ENCODE results near the gene CACNA1D. TPM values are rescaled to one million over a fixed set of nuclear protein-coding genes. Genes with fewer than 3 reads are reported as not detected.

The CACNA1D gene
- polyA plus RNA-seq, 3 donors = 0.18 to 2.1 (median 1.5) TPM

DNA sequence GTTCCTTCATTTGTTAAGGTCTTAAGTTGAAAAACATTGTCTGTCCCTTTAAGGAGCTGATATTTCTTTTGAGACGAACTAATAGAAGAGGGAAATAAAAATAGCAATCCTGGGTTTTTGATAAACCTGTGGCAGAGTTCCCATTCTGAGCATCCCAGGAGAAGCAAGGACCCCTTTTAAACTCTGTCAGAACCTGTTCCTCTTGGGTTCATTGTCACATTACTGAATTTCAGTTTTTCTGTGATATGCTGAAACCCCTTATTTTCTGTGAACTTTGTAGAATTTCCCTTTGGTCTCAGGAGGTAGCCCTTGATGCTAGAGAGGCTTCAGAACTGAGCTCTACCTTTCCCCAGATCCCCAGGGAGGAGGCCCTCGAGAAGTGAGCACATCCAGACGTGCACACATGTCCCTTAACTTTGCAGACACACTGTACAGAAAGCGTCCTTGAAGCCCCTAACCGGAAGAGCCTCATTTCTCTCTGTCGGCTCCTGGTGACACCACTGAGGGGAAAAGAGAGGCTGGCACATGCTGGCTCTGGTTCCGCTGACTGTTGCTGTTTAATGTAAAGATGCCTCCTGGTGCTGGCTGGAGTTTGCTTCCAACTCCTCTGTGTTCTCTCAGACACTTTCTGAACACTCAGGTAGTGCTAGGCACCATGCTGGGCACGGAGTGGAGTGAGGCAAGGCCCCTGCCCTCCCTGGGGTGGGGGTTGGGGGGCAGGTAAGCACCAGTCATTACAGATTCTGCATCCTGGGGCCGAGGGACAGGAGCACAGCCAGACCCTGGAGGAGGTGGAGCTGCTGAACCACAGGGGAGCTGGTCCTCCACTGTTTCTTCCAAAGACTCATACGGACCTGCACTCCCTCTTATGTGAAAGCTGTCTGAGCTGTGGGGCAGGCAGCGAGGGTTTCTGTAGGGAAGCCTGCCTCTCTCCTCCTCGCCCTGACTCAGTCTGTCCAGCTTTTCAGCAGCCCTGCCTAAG lies 274.4 kb downstream of the CACNA1D start:
- WGBS, 3 donors = 62 to 75% (median 63%) methylated on average over 12 of the region's 12 CpGs
- H3K27ac ChIP-seq (ENCODE audit: low read depth, low read length) = no peak overlapping the region

DNA sequence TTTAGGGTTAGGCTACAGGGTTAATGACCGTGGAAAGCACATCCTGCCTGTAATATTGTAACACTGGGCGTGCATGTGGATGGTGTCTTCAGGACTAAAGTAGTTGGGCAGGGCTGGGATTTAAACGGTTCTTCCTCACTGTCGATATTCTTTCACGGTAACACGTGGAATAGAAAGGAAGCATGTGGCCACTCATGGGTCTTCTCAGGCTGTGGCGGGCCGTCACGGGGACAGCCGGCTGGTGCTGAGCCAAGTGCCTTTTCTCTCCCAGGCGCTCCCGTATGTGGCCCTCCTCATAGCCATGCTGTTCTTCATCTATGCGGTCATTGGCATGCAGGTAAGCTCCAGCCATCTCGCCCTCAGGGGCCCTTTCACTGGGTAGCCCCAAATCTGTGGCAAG lies 278.2 kb downstream of the CACNA1D start:
- no peak overlapping the region for H3K27ac ChIP-seq (ENCODE audit: low read depth, low read length)
- WGBS, 3 donors = 65 to 89% (median 85%) methylated on average over 14 of the region's 14 CpGs

DNA sequence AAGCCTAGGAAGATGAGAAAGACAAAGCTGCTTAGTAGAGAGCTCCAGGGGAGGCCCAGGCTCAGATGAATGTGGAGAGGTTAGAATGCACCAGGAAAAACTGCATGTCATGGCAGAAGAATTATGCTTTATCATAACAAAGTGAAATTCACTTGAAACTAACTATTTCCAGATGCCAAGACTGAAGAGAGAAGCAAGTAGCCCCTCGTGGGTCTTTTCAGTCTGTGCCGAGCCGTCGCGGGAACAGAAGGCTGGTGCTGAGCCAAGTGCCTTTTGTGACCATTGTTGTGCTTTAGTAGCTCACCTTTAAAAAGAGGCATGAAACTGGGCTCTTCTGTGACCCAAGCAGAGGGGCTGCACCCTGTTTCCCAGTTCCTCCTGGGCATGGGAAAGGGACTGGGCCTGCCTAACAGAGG lies 278.6 kb downstream of the CACNA1D start:
- 50 to 66% (median 51%) methylated on average over 5 of the region's 5 CpGs for WGBS, 3 donors
- H3K27ac ChIP-seq (ENCODE audit: low read depth, low read length) = no peak overlapping the region

DNA sequence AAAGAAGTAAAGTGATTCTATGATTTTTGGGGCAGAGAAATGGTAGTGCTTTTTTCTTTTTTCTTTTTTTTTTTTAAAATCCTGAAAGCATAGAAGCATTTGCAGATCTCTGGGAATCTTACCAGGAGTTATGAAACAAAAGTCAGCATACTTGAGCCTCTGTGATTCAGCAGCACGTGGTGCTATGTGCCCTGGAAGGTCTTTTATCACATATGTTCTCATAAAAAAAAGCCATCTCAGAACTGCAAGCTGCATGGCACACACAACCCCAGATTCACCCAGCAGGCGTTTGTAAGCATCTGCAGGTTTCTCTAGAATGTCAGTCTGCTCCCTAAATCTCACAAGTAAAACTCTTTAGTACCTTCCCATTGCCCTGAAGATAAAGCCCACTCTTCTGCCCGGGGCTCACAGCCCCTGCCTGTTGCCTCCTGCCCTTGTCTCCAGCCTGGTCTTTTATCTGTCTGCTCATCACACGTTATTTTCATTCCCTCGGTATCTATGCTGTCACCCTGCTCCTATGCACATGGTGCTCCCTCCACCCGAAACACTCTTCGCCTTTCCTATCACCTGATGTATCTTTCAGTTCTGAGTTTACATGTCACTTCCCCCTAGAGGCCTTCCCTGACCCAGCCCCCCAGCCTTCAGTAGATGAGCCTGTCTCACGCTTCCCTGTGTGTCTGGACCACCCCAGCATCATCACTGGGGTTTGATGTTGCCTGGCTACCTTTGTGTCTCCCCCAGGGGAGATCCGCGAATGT lies 279.4 kb downstream of the CACNA1D start:
- H3K27ac ChIP-seq (ENCODE audit: low read depth, low read length) = no peak overlapping the region
- 69% methylated on average over 10 of the region's 10 CpGs for WGBS, 3 donors

DNA sequence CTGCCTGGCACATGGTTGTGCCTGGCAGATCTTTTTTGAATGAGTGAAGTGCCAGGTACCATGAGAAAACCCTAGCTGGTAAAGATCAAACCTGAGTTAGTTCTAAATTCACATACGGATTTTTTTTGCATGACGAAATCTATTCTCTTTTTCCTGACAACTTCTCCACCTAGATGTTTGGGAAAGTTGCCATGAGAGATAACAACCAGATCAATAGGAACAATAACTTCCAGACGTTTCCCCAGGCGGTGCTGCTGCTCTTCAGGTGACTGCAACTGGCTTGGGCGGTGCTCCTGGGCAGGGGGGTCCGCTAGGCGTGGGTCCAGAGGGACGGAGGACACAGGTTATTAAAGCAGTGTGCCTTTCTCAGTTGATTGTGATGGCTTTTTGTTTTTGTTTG lies 280.0 kb downstream of the CACNA1D start:
- WGBS, 3 donors = 59 to 85% (median 78%) methylated on average over 8 of the region's 8 CpGs
- no peak overlapping the region for H3K27ac ChIP-seq (ENCODE audit: low read depth, low read length)

DNA sequence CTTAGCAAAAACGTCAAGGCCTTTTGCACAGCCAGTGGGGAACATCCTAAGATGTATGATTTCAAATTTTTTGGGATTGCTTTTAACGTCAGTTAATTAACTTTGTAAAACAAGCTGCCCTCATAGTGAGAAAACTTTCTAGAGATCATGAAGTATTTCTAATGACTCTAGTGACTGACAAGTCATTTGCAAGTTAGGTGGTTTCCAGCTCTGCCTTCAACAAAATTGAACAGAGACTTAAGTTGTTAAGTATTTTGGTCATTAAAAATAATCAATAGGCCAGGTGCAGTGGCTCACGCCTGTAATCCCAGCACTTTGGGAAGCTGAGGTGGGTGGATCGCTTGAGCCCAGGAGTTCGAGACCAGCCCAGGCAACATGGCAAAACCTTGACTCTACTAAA lies 280.6 kb downstream of the CACNA1D start:
- H3K27ac ChIP-seq (ENCODE audit: low read depth, low read length) = no peak overlapping the region
- WGBS, 3 donors = 83 to 89% (median 87%) methylated on average over 5 of the region's 5 CpGs

DNA sequence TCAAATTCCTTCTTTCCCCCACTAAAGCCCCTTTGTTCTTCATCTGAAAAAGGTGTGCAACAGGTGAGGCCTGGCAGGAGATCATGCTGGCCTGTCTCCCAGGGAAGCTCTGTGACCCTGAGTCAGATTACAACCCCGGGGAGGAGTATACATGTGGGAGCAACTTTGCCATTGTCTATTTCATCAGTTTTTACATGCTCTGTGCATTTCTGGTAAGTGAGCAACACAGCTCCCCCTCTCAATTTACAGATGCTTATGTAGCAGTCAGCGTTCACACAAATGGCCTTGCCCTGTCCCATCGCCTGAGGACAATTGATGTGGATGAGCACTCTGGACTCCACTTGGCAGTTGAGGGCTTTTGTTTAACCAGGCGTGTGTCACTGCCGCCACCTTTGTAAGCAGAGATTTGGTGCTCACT lies 281.4 kb downstream of the CACNA1D start:
- no peak overlapping the region for H3K27ac ChIP-seq (ENCODE audit: low read depth, low read length)
- WGBS, 3 donors = 79 to 87% (median 83%) methylated on average over 5 of the region's 5 CpGs

DNA sequence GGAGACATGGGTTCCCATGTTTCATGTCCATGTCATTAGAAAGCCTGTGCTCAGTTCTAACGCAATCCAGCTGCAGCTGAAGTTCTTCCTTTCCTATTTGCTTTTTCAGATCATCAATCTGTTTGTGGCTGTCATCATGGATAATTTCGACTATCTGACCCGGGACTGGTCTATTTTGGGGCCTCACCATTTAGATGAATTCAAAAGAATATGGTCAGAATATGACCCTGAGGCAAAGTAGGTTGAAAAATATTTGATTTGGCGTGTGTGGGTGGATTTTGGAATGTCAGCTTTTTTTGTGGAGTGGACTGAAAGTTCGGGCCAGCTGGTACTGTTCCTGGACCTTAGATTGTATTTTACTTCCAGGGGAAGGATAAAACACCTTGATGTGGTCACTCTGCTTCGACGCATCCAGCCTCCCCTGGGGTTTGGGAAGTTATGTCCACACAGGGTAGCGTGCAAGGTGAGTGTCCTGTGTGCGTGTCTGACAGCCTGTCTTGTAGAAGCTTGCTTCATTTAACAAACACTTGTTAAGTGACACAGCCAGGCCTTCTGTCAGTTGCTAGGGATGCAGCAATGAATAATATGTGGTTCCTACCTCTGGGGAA lies 282.2 kb downstream of the CACNA1D start:
- 65 to 73% (median 66%) methylated on average over 9 of the region's 9 CpGs for WGBS, 3 donors
- no peak overlapping the region for H3K27ac ChIP-seq (ENCODE audit: low read depth, low read length)

DNA sequence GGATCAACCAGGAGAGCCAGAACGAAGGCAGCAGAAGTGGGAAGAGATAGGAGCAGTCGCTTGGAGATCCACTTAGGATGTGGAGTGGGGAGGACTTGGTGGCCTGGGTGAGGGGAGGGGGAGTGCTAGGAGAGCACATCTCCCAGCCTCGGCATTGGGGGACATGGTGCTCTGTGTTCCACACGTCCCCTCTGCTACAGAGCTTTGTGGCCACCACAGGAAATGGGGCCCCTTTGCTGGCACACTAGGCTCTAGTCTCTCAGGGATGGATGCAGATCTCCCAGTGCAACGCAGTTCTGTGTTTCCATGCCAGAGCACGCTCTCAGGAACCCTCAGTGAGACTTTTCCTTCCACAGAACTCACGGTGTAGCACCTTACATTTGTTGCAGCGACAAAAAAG lies 283.1 kb downstream of the CACNA1D start:
- WGBS, 3 donors = 73 to 87% (median 84%) methylated on average over 8 of the region's 8 CpGs
- H3K27ac ChIP-seq (ENCODE audit: low read depth, low read length) = no peak overlapping the region

DNA sequence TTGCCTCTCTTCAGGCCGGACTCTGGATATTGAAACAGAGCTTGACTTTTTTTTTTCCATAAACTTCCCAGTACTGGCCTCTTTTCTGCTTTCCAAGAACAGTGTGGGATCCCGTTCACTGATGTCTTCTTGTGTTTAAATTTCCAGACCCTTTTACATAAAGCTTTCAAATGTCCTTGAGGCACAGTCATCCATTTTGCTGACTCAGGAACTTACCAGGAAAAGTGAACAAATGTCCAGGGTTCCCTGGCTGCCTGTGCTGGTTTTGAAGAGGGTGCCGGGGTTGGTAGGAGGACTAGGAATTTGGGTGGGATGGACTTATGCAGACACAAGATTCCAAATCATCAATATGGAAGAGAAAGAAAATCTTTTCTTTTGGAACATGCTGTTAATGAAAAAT lies 283.7 kb downstream of the CACNA1D start:
- no peak overlapping the region for H3K27ac ChIP-seq (ENCODE audit: low read depth, low read length)
- WGBS, 3 donors = 87 to 93% (median 91%) methylated on average over 3 of the region's 3 CpGs

DNA sequence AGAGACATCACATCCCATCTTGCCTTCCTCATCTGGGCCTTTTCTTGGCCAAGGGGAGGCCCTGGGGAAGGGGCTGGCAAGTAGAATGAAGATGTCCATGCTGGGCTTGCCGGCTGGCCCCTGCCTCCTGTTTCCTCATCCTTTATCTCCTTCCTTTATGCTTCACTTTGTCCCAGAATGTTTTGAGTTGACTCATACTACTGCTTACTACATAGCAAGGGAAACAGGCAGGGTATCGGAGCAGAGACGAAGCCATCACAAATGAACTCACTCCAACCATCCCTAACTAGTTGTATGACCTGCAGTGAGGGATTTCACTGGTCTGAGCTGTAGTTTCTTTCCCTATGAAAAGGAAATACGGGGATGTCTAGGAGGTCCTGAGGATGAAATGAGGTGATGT lies 285.8 kb downstream of the CACNA1D start:
- H3K27ac ChIP-seq (ENCODE audit: low read depth, low read length) = no peak overlapping the region
- WGBS, 3 donors = 79 to 92% (median 82%) methylated on average over 4 of the region's 4 CpGs

DNA sequence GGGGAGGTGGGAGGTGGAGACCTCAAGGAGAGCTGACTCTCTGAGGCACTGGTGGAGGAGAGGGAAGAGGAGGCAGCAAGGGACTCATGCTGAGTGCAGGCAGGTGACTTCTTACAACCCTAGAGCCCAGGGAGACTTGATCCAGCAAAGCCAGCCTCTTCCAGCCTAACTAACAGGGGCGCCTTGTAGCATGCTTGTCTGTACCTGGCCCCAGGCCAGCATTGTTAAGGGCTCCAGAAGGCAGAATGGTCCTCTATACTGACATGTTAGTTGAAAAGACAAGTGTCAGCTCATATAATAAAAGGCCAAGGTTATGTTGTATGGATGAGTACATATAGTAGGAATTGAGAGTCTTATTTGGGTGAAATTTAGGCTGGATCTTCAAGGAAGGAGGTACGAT lies 286.4 kb downstream of the CACNA1D start:
- no peak overlapping the region for H3K27ac ChIP-seq (ENCODE audit: low read depth, low read length)
- WGBS, 3 donors = 76 to 90% (median 82%) methylated on average over 2 of the region's 2 CpGs

DNA sequence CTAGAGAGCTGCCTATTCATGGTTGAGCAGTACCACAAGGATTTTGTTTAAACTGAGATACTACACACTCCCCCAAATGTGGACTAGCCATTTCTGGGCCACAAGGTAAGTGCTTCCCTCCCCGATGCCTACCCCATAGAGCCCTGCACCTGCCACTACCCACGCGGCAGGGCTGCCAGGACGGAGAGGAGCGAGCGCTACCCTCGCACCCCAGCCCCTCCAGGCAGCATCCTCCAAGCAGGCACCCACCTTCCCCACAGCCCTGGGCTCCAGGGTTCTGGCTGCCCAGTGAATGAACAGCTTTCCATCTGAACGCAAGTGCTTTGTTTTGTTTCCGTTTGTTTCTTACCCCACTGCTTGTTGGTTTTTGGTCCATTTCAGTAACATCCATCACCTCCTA lies 292.6 kb downstream of the CACNA1D start:
- no peak overlapping the region for H3K27ac ChIP-seq (ENCODE audit: low read depth, low read length)
- WGBS, 3 donors = 85 to 93% (median 89%) methylated on average over 9 of the region's 9 CpGs

DNA sequence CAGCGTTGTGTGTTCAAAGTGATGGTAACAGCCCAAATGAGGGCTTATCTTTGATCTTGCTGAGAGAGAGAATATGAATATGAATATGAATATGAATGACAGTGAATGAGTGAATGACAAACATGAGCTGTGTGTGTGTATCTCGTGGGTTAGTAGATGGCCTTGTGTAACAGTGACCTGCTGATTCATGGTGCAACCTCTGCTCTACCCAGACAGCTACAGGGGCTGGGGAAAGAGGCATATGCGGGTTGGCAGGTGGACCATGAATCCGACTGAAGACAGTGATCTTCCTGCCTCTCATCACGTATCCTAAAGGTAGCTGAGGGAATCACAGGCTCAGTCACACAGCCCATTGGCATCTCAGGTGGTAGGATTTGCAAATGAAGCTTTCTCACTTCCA lies 293.6 kb downstream of the CACNA1D start:
- 67 to 71% (median 68%) methylated on average over 5 of the region's 5 CpGs for WGBS, 3 donors
- no peak overlapping the region for H3K27ac ChIP-seq (ENCODE audit: low read depth, low read length)

DNA sequence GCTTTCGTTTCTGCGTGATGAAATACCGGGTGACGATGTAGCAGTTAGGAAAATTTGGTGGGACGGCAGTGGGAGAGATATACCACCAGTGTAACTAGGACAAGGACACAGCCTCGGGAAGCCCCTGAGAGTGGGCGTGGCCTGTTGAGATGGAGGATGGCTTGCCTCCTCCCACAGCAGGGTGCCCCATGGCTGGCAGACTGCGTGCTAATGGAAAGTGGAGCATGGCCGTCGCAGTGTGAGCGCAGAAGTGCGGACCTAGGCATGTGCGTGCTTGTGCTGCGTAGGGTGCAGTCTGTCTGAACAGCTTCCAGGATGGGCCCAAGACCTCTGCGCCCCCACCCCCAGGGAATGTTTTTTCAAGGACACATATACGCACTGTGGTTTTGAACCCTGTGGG lies 295.0 kb downstream of the CACNA1D start:
- 88 to 90% (median 88%) methylated on average over 16 of the region's 16 CpGs for WGBS, 3 donors
- no peak overlapping the region for H3K27ac ChIP-seq (ENCODE audit: low read depth, low read length)

DNA sequence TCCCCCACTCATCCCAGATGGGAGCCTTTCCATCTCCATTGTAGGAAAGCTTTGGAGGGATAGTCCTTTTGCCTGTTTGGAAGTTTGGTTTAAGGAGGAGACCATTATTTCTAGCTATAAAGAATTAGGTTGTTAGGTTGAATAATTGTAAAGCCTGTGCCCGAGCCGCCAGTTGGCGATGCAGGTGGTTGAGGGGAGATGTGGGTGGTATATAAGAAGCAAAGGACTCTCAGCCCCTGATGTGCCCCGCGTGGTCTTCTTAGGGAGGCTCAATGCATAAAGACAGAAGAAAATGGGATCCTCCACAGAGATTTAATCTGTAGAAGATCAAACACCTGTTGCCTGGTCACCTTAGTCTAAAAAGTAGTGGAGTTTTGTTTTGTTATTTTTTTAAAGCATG lies 296.1 kb downstream of the CACNA1D start:
- H3K27ac ChIP-seq (ENCODE audit: low read depth, low read length) = no peak overlapping the region
- 92 to 95% (median 93%) methylated on average over 5 of the region's 5 CpGs for WGBS, 3 donors

DNA sequence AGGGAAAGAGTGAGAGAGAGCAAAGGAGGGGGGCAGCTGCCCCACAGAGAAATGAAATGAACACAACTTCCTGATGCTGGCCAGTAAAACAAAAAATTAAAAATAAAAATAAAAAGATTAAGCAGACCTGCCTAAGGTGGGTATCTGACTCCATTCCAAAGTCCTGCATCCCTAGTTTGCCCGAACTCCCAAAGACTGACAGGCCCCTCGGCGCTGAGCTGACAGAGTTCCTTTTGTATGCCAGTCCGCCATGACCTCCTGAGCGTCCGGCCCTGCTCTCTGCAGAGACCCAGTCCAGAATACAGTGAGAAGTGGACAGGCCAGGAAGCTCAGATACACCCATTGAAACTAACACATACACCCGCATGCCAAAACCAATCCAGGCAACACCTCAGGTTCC lies 296.9 kb downstream of the CACNA1D start:
- H3K27ac ChIP-seq (ENCODE audit: low read depth, low read length) = no peak overlapping the region
- 82 to 87% (median 87%) methylated on average over 7 of the region's 7 CpGs for WGBS, 3 donors

DNA sequence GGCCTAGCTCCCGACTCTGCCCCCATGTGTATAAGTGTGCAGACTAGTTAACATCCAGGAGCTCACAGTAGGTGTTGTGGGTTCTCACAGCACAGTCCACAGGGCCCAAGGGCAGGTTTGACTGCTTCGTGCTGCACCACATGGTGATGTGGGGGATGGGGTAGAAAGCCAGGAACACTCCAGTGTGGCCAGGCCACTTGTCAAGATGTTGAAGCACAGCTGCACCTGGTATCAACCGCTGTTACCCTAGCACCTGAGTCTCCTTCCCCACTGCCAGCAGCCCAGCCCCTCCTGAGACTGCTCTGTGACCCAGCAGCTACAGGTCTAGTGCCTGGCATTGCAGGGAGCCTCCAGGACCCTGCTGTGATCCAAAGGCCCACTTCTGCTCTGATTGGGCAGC lies 298.5 kb downstream of the CACNA1D start:
- WGBS, 3 donors = 87 to 94% (median 90%) methylated on average over 3 of the region's 3 CpGs
- H3K27ac ChIP-seq (ENCODE audit: low read depth, low read length) = no peak overlapping the region

DNA sequence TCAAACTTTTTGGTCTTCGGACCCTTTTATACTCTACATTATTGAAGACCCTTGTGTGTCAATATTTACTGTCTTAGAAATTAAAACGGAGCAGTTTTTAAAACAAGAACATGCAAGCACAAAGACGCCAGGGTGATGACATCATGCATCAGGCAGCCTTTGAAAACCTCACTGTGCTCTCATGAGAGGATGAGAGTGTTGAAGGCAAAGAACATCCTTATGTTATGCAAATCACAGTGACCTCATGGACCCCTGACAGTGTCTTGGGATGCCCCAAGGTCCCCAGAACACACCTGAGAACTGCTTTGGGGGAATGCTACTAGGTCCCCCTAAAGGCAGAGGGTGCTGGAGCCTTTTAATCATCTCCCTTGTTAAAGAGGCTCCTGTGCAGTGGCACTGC lies 300.2 kb downstream of the CACNA1D start:
- H3K27ac ChIP-seq (ENCODE audit: low read depth, low read length) = no peak overlapping the region
- WGBS, 3 donors = 65 to 71% (median 70%) methylated on average over 3 of the region's 3 CpGs
